Measurements from ENCODE around the gene ICOSLG. TPM values are rescaled to one million over a fixed set of nuclear protein-coding genes. Genes with fewer than 3 reads are reported as not detected.
"Not testable (repeated sequence)": the region's sequence is repeated elsewhere in the genome, so short reads cannot be mapped to it uniquely, and the experiment has no call there.

Gene ICOSLG
- total RNA-seq, 1 donor from 2014 or later = 0.22 TPM

- no peak overlapping the region for H3K27ac Mint-ChIP-seq
- no peak overlapping the region for H3K4me3 ChIP-seq
- peaks cover 75% of the 10 kb centered on the region for H3K27me3 ChIP-seq
- H4K20me1 ChIP-seq (ENCODE audit: low read depth) = peaks cover 21% of the 10 kb centered on the region
- H3K4me2 ChIP-seq = peak overlapping the region; percentile 59
- H3K36me3 Mint-ChIP-seq = no peaks in the 10 kb centered on the region
- no peak overlapping the region for H3K9ac ChIP-seq
- peaks cover 15% of the 10 kb centered on the region for H3F3A ChIP-seq (ENCODE audit: low read depth)
- H3K27ac ChIP-seq = no peak overlapping the region
- no peaks in the 10 kb centered on the region for H3K36me3 ChIP-seq
- H2AFZ ChIP-seq (replicated peaks) = no peak overlapping the region
- peaks cover 21% of the 10 kb centered on the region for H3K4me1 ChIP-seq
- H3K4me1 Mint-ChIP-seq = peaks cover 26% of the 10 kb centered on the region
- no peaks in the 10 kb centered on the region for H3K9me3 Mint-ChIP-seq
- TF ChIP-seq EZH2phosphoT487 (IDR thresholded peaks at IDR 0.05) (no peak), EZH2 (IDR thresholded peaks at IDR 0.05) (no peak)
- TF ChIP-seq, protein P1, sequence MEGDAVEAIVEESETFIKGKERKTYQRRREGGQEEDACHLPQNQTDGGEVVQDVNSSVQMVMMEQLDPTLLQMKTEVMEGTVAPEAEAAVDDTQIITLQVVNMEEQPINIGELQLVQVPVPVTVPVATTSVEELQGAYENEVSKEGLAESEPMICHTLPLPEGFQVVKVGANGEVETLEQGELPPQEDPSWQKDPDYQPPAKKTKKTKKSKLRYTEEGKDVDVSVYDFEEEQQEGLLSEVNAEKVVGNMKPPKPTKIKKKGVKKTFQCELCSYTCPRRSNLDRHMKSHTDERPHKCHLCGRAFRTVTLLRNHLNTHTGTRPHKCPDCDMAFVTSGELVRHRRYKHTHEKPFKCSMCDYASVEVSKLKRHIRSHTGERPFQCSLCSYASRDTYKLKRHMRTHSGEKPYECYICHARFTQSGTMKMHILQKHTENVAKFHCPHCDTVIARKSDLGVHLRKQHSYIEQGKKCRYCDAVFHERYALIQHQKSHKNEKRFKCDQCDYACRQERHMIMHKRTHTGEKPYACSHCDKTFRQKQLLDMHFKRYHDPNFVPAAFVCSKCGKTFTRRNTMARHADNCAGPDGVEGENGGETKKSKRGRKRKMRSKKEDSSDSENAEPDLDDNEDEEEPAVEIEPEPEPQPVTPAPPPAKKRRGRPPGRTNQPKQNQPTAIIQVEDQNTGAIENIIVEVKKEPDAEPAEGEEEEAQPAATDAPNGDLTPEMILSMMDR (IDR thresholded peaks at IDR 0.05) = no peak
- H3K27me3 Mint-ChIP-seq (ENCODE audit: insufficient read depth, low read depth) = peaks cover 11% of the 10 kb centered on the region
- H3K4me3 Mint-ChIP-seq = no peak overlapping the region
- H3K79me2 ChIP-seq (ENCODE audit: low read depth) = no peaks in the 10 kb centered on the region
- no peaks in the 10 kb centered on the region for H3K9me3 ChIP-seq (ENCODE audit: low read depth)
- DNase-seq (ENCODE audit: low spot score) = no peak
These were observed 43.2 kb upstream of the ICOSLG start for GRCh38 chr21:44283948-44284347.

GRCh38 chr21:44283211-44283785, 42.6 kb upstream of the ICOSLG start:
- H3K36me3 Mint-ChIP-seq; H3K9ac ChIP-seq; H3K9me3 ChIP-seq (ENCODE audit: low read depth); H2AFZ ChIP-seq (replicated peaks); H3K4me3 ChIP-seq; H3K27ac ChIP-seq; H3K9me3 Mint-ChIP-seq; H3K79me2 ChIP-seq (ENCODE audit: low read depth); H3K36me3 ChIP-seq: not testable (repeated sequence)
- peaks cover 15% of the 10 kb centered on the region for H3F3A ChIP-seq (ENCODE audit: low read depth)
- H3K4me1 ChIP-seq = peaks cover 21% of the 10 kb centered on the region
- peaks cover 21% of the 10 kb centered on the region for H4K20me1 ChIP-seq (ENCODE audit: low read depth)
- Mint-ChIP-seq H3K27ac (peak overlapping the region; percentile 66), H3K4me1 (peaks cover 26% of the 10 kb centered on the region), H3K27me3 (ENCODE audit: insufficient read depth, low read depth) (peaks cover 12% of the 10 kb centered on the region), H3K4me3 (peak overlapping the region; percentile 64)
- DNase-seq (ENCODE audit: low spot score) = peak; percentile 58
- peaks cover 75% of the 10 kb centered on the region for H3K27me3 ChIP-seq
- peak; percentile 75 for TF ChIP-seq EZH2phosphoT487 (IDR thresholded peaks at IDR 0.05)
- peak overlapping the region; percentile 59 for H3K4me2 ChIP-seq

DNA sequence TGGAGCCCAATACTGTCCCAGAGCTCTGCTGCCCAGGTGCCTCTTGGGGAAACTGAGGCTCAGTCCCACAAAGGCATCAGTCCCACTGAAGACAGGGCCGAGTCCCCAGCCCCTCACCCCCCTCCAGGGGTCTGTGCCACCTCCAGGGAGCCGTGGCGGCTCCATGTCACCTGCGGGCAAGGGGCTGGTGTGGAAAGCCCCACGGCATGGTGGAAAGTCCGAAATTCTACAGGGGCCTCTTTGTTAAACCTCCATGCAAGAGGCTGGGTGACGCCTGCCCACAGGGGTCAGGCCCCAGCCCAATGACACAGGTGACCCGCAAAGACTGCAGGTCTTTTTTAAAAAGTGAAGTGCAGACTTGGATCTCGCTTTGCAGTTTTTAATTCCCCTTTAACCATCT, 41.6 kb upstream of the ICOSLG start:
- H4K20me1 ChIP-seq (ENCODE audit: low read depth) = peaks cover 21% of the 10 kb centered on the region
- H3K27me3 Mint-ChIP-seq (ENCODE audit: insufficient read depth, low read depth) = peaks cover 14% of the 10 kb centered on the region
- H3K4me1 Mint-ChIP-seq = peaks cover 26% of the 10 kb centered on the region
- peaks cover 15% of the 10 kb centered on the region for H3F3A ChIP-seq (ENCODE audit: low read depth)
- H3K27ac Mint-ChIP-seq = peak overlapping the region; percentile 29
- no peak overlapping the region for H3K4me3 ChIP-seq
- TF ChIP-seq, protein P1 (IDR thresholded peaks at IDR 0.05) = no peak
- no peak for TF ChIP-seq EZH2phosphoT487 (IDR thresholded peaks at IDR 0.05)
- no peak for TF ChIP-seq EZH2 (IDR thresholded peaks at IDR 0.05)
- no peak overlapping the region for H3K4me2 ChIP-seq
- no peaks in the 10 kb centered on the region for H3K36me3 Mint-ChIP-seq
- H3K79me2 ChIP-seq (ENCODE audit: low read depth) = no peaks in the 10 kb centered on the region
- H2AFZ ChIP-seq (replicated peaks) = no peak overlapping the region
- H3K27ac ChIP-seq = no peak overlapping the region
- H3K9me3 ChIP-seq (ENCODE audit: low read depth) = no peaks in the 10 kb centered on the region
- no peak overlapping the region for H3K4me3 Mint-ChIP-seq
- H3K36me3 ChIP-seq = no peaks in the 10 kb centered on the region
- H3K9me3 Mint-ChIP-seq = no peaks in the 10 kb centered on the region
- peaks cover 21% of the 10 kb centered on the region for H3K4me1 ChIP-seq
- H3K9ac ChIP-seq = no peak overlapping the region
- no peak for DNase-seq (ENCODE audit: low spot score)
- H3K27me3 ChIP-seq = peaks cover 71% of the 10 kb centered on the region

- Histone ChIP-seq H3F3A (ENCODE audit: low read depth) (peaks cover 15% of the 10 kb centered on the region), H3K36me3 (no peaks in the 10 kb centered on the region), H3K27me3 (peaks cover 66% of the 10 kb centered on the region), H3K4me1 (peaks cover 21% of the 10 kb centered on the region), H3K4me3 (no peak overlapping the region), H3K79me2 (ENCODE audit: low read depth) (no peaks in the 10 kb centered on the region), H4K20me1 (ENCODE audit: low read depth) (peaks cover 21% of the 10 kb centered on the region), H3K27ac (no peak overlapping the region), H3K9ac (no peak overlapping the region), H3K9me3 (ENCODE audit: low read depth) (no peaks in the 10 kb centered on the region), H2AFZ (replicated peaks) (no peak overlapping the region), H3K4me2 (no peak overlapping the region)
- Mint-ChIP-seq H3K4me3 (no peak overlapping the region), H3K9me3 (peaks cover 2% of the 10 kb centered on the region), H3K27ac (no peak overlapping the region), H3K36me3 (no peaks in the 10 kb centered on the region), H3K27me3 (ENCODE audit: insufficient read depth, low read depth) (peaks cover 14% of the 10 kb centered on the region), H3K4me1 (peaks cover 26% of the 10 kb centered on the region)
- TF ChIP-seq EZH2 (IDR thresholded peaks at IDR 0.05) (no peak), EZH2phosphoT487 (IDR thresholded peaks at IDR 0.05) (no peak)
- TF ChIP-seq, protein P1 (IDR thresholded peaks at IDR 0.05) = no peak
- DNase-seq (ENCODE audit: low spot score) = no peak
These were observed 41.1 kb upstream of the ICOSLG start for GRCh38 chr21:44281801-44282200.
